ENCODE results near the gene EMC6.

- no peak for TF ChIP-seq EP300 (IDR thresholded peaks at IDR 0.05)
- no peak for TF ChIP-seq CTCF (IDR thresholded peaks at IDR 0.05)
These were observed 21.6 kb downstream of the EMC6 start for GRCh38 chr17:3690094-3690715.
